Heart left ventricle (tissue), 16 donors: ENCODE data around the gene SP5. TPM values are rescaled to one million over a fixed set of nuclear protein-coding genes. Genes with fewer than 3 reads are reported as not detected.
"Not testable (repeated sequence)": the region's sequence is repeated elsewhere in the genome, so short reads cannot be mapped to it uniquely, and the experiment has no call there.

Source experiments
- ATAC-seq, 4 donors: fragments of 200-7000 bp; cut with Tn5 transposase; one replicate each; pipeline ENCODE4 v1.9.1; 2020 to 2022; ENCODE audit warnings: moderate library complexity in 4 of 4, mild to moderate bottlenecking in 3 of 4, moderate number of reproducible peaks in 1 of 4
- DNase-seq, 5 donors: peaks; one replicate each; pipeline ENCODE4 v3.0.0-alpha.2; 2020
- H3K27ac ChIP-seq, 12 donors: fragments of 200-600 bp; sonication (generic) in 4 of 12; one replicate each; pipeline versions ENCODE4 v1.5.0 to v1.8.0; 2016 to 2022; ENCODE audit warnings: mild to moderate bottlenecking in 2 of 12
- H3K27me3 ChIP-seq, 9 donors: fragments of 200-600 bp; sonication (generic) in 2 of 9; one replicate each; pipeline versions ENCODE4 v1.5.1 to v1.8.0; 2016 to 2022; ENCODE audit warnings: mild to moderate bottlenecking in 3 of 9
- H3K36me3 ChIP-seq, 9 donors: fragments of 200-600 bp; sonication (generic) in 2 of 9; one replicate each; pipeline versions ENCODE4 v1.5.0 to v1.8.0; 2018 to 2022; ENCODE audit warnings: mild to moderate bottlenecking in 2 of 9
- H3K4me1 ChIP-seq, 12 donors: fragments of 200-600 bp; sonication (generic) in 4 of 12; one replicate each; pipeline versions ENCODE4 v1.5.0 to v1.8.0; 2016 to 2022; ENCODE audit warnings: mild to moderate bottlenecking in 3 of 12
- H3K4me3 ChIP-seq, 12 donors: fragments of 200-600 bp; sonication (generic) in 4 of 12; one replicate each; pipeline versions ENCODE4 v1.5.0 to v1.8.0; 2017 to 2022; ENCODE audit warnings: mild to moderate bottlenecking in 9 of 12, moderate library complexity in 4 of 12
- H3K9me3 ChIP-seq, 12 donors: fragments of 200-600 bp; sonication (generic) in 4 of 12; one replicate each; pipeline versions ENCODE4 v1.5.0 to v1.8.0; 2016 to 2022; ENCODE audit warnings: mild to moderate bottlenecking in 1 of 12
- POLR2A ChIP-seq, 2 donors: fragments of 450-650 bp; IDR thresholded peaks; one replicate each; pipeline ENCODE4 v1.6.1; 2017; ENCODE audit warnings: antibody characterized with exemption in 2 of 2, mild to moderate bottlenecking in 2 of 2, moderate library complexity in 2 of 2
- WGBS, 4 donors: extraction: QIAGEN DNeasy Blood & Tissue Kit in 2 of 4; methylation state at CpG; one replicate each; pipeline versions ENCODE4 v1.1.5 to v1.1.7; 2013 to 2018; 5-methylcytosine and 5-hydroxymethylcytosine counted together
- intact Hi-C, 10 donors: fragments of 100-400 bp; cut with DNase I; formaldehyde crosslinking; loops; one replicate each; pipeline versions ENCODE4 v1.11.1 to v1.14.2; 2022
- polyA plus RNA-seq, 2 donors: library from polyadenylated mRNA; stranded (reverse); fragments of 200-250 nt; gene quantifications; one replicate each; pipeline ENCODE4 v1.2.3, GENCODE V29; 2013
- total RNA-seq, 9 donors: library from RNA; depleted of rRNA in 2 of 9; stranded (reverse); fragments of >200 nt in 2 of 9; fragmentation: NEBNext Ultra II Directional in 3 of 9; extraction: Animal tissue kit (Norgen Biotek cat#: 25700) in 3 of 9; gene quantifications; one replicate each; pipeline versions ENCODE4 v1.1.0 to v1.2.4, GENCODE V29; 2016 to 2023
- TF ChIP-seq, protein P1 (sequence below), 12 donors: fragments of 200-600 bp; sonication (generic) in 4 of 12; IDR thresholded peaks; one replicate each; pipeline versions ENCODE4 v1.5.0 to v1.8.0; 2018 to 2022; ENCODE audit warnings: antibody characterized with exemption in 12 of 12, mild to moderate bottlenecking in 5 of 12
- donor health status: ischemic (EF 13 %, LVEDD 7.1; RV severe dilation, severe dysfunction).
- donor health status: healthy with polysubstance abuse.
- donor health status: DM: no; HTN: yes; CAD: no.
- donor health status: DM: no; HTN: no; CAD: no.
- donor health status: ischemic (EF 25% LVEDD 6.9; RV normal size, moderate dysfunction).
- donor health status: ischemic (EF 25% LVEDD 5.7; RV mildly dilated, moderate dysfunction).
- donor health status: healthy.
- donor health status: DM: yes; HTN: yes; CAD: no.
- donor health status: ischemic (EF 35%, LVEDD 5.7; RV mildly dilated, moderate dysfunction).
- donor health status: nonischemic (EF 11% LVEDD 7.7; RV severe dilation, severe dysfunction).
- donor health status: DM: yes; HTN: yes; CAD: no.
- donor health status: PGD.
- donor health status: ischemic (EF 29% LVEDD 5.4; RV normal size, mild dysfunction).
- donor health status: nonischemic (EF 23%, LVEDD 6.1; RV moderate dilation, normal function).

The SP5 gene
- total and polyA plus RNA-seq, 11 donors, result 0.08 to 1.4 (median 0.23) TPM; not detected in 4

DNA sequence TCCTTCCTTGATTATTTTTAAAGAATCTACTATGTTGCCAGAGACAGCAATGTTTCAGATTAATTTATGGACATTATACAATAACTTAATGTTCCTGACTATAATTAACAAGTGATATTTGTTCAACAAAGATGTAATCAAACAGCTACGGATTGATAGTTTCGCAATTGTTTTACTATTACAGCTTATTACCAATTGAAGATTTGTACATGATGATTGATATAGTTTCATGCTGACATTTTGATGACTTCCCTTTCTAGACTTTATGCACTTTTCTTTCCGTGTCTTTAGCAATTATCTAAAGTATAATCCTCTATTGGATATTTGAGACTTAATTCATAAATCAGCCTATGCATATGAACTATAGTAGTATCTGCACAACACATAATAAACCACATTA lies 6.5 kb downstream of the SP5 start:
- Histone ChIP-seq H3K27me3 (peaks cover 14 to 74% (median 40%) of the 10 kb centered on the region in 9 donors), H3K36me3 (no peaks in the 10 kb centered on the region), H3K9me3 (no peaks in the 10 kb centered on the region), H3K4me1 (peaks cover 0 to 11% (median 6%) of the 10 kb centered on the region in 12 donors), H3K27ac (no peak overlapping the region), H3K4me3 (no peak overlapping the region)
- WGBS, 4 donors, result 89 to 95% (median 91%) methylated on average over 3 of the region's 3 CpGs
- no peak for TF ChIP-seq POLR2A (IDR thresholded peaks at IDR 0.05)
- TF ChIP-seq, protein P1, sequence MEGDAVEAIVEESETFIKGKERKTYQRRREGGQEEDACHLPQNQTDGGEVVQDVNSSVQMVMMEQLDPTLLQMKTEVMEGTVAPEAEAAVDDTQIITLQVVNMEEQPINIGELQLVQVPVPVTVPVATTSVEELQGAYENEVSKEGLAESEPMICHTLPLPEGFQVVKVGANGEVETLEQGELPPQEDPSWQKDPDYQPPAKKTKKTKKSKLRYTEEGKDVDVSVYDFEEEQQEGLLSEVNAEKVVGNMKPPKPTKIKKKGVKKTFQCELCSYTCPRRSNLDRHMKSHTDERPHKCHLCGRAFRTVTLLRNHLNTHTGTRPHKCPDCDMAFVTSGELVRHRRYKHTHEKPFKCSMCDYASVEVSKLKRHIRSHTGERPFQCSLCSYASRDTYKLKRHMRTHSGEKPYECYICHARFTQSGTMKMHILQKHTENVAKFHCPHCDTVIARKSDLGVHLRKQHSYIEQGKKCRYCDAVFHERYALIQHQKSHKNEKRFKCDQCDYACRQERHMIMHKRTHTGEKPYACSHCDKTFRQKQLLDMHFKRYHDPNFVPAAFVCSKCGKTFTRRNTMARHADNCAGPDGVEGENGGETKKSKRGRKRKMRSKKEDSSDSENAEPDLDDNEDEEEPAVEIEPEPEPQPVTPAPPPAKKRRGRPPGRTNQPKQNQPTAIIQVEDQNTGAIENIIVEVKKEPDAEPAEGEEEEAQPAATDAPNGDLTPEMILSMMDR (IDR thresholded peaks at IDR 0.05), result no peak
- no peak for ATAC-seq
- intact Hi-C loops, result no loop called here
- DNase-seq, result no peak

DNA sequence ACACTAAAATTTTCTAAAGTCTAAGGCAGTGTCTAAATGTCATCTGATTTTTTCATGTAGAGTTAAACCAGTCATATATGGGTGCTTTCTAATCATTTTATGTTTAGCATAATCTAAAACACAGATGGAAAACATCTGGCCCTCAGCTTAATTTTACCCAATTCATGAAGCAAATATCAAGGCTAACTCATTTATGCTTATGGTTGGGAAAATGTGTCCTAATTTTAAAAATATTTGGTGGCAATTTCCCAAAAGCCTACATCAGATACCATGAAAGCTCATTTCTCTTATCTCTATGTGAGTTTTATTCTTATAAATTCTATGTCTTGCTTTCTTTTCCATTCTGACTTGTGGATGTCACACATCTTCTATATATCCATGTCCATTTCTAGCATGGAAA lies 7.2 kb downstream of the SP5 start:
- ATAC-seq, result no peak
- intact Hi-C loops, result no loop called here

DNA sequence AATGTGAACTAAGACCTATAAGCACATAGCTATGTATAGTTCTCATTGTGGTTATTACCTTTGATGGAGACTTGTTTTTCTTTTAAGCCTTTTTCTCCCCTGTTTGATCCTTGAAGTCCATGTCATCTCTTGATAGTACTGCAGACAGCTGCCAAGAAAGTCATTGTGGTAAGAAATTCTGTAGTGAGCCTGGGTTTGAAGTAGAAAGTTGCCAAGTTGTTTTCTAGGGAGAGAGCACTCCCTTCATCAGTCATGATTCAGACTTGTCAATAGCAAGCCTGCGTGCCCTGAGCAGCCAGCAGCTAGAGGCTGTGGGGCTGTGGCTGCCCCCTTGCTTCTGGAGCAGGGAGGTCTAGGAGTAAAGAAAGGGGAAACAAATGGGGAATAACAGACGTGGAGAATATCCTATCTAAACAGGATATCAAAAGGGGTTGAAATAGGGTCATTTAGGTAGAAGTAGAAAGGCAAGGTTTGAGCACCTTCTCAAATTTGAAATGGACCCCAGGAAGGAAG lies 8.4 kb downstream of the SP5 start:
- Histone ChIP-seq H3K27ac (no peak overlapping the region), H3K9me3 (no peaks in the 10 kb centered on the region), H3K4me3 (no peak overlapping the region), H3K4me1 (no peaks in the 10 kb centered on the region), H3K27me3 (peaks cover under 1 to 56% (median 21%) of the 10 kb centered on the region in 9 donors), H3K36me3 (no peaks in the 10 kb centered on the region)
- no peak for TF ChIP-seq POLR2A (IDR thresholded peaks at IDR 0.05)
- TF ChIP-seq, protein P1 (IDR thresholded peaks at IDR 0.05), result no peak
- intact Hi-C loops, result no loop called here
- no peak for ATAC-seq
- no peak for DNase-seq
- 37 to 59% (median 51%) methylated on average over 2 of the region's 2 CpGs for WGBS, 4 donors

More for the DNA sequence above, 7.2 kb downstream of the SP5 start:
- DNase-seq, result no peak
- no peaks in the 10 kb centered on the region for H3K9me3 ChIP-seq
- no peak overlapping the region for H3K27ac ChIP-seq
- H3K4me3 ChIP-seq, result no peak overlapping the region
- peaks cover 0 to 7% (median 2%) of the 10 kb centered on the region in 12 donors for H3K4me1 ChIP-seq
- H3K36me3 ChIP-seq, result no peaks in the 10 kb centered on the region
- H3K27me3 ChIP-seq, result peaks cover 7 to 68% (median 33%) of the 10 kb centered on the region in 9 donors
- no peak for TF ChIP-seq POLR2A (IDR thresholded peaks at IDR 0.05)
- TF ChIP-seq, protein P1 (IDR thresholded peaks at IDR 0.05), result no peak

DNA sequence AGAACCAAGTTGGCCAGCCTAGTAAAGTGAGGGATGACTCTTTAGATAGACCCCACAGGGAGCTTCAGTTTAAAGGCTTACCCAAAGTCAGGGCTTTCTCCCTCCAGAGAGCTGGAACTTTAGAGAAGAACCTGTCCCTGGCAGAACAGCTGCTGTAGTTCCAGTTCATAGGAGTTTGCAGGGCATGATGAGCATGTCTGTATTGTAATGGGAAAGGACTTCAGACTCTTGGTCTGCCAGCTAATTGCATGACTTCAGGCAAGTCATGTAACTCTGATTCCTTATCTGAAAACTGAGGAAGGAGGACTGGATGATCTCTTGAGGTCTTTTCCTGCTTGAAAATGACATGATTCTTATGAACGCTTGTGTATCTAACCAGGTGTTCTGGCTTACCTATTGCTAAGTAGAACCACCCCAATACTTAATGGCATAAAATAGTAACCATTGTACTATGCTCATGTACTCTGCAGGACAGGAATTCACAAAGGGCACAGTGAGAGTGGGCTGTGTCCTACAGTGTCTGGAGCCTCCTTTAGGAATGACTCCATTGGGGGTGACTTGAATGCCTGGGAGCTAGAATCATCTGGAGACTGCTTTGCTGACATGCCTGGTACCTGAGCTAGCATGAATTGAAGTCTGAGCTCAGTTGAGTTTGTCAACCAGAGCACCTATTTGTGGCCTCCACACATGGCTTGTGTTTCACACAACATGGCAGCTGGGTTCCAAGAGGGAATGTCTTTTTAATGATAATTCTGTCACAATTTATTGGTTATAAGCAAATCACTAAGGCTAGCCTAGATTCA lies 18.9 kb downstream of the SP5 start:
- intact Hi-C loops, result no loop called here
- DNase-seq (no peak), ATAC-seq (no peak)
- peaks cover 0 to 6% (median 0%) of the 10 kb centered on the region in 9 donors for H3K27me3 ChIP-seq
- peaks cover 0 to 13% (median 0%) of the 10 kb centered on the region in 12 donors for H3K9me3 ChIP-seq
- H3K4me3 ChIP-seq, result no peak overlapping the region
- no peaks in the 10 kb centered on the region for H3K4me1 ChIP-seq
- no peak overlapping the region for H3K27ac ChIP-seq
- TF ChIP-seq, protein P1 (IDR thresholded peaks at IDR 0.05), result no peak
- no peak for TF ChIP-seq POLR2A (IDR thresholded peaks at IDR 0.05)
- no peaks in the 10 kb centered on the region for H3K36me3 ChIP-seq
- WGBS, 4 donors, result 0% methylated on average over 1 of the region's 1 CpG

DNA sequence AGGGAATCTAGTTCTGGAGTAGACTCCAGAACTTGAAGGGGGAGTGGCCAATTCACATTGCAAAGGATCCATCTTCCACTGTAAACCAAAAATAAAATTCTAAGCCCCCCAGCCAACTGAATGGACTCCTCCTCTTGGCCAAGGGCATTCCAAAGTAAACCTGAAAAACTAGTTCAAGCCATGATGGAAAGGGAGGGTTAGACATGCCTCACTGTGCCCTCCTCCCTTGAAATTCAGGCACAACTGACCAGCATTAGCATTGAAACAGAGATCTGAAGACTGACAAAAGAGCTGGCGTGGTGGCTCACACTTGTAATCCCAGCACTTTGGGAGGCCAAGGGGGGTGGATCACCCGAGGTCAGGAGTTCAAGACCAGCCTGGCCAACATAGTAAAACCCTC lies 19.5 kb downstream of the SP5 start:
- H3K27ac ChIP-seq, H3K27me3 ChIP-seq, intact Hi-C loops, H3K4me1 ChIP-seq, ATAC-seq, H3K4me3 ChIP-seq, H3K36me3 ChIP-seq, DNase-seq: not testable (repeated sequence)
- peaks cover 0 to 13% (median 0%) of the 10 kb centered on the region in 12 donors for H3K9me3 ChIP-seq
- WGBS, 4 donors, result 61 to 77% (median 71%) methylated on average over 2 of the region's 2 CpGs
